A549 (cell line): ENCODE data around the gene APCDD1L.

Experiments
- EP300 ChIP-seq, 2 experiments: fragments of >200 bp; sonication (Bioruptor Twin); formaldehyde crosslinking; IDR thresholded peaks; 2 replicates in 1 of 2; 3 replicates in 1 of 2; pipeline ENCODE4 v1.6.1; 2016 to 2017
- USF2 ChIP-seq: fragments of 450-650 bp; IDR thresholded peaks from 2 replicates; pipeline ENCODE4 v1.6.1; 2014; ENCODE audit warnings: antibody characterized with exemption
- TF ChIP-seq, protein P1 (sequence below): fragments of >200 bp; sonication (Bioruptor Twin); formaldehyde crosslinking; IDR thresholded peaks from 3 replicates; pipeline ENCODE4 v1.5.1; 2016

GRCh38 chr20:58446264-58446959 lies 68.8 kb downstream of the APCDD1L start:
- TF ChIP-seq EP300 (IDR thresholded peaks at IDR 0.05) (no peak), USF2 (no peak)
- TF ChIP-seq, protein P1, sequence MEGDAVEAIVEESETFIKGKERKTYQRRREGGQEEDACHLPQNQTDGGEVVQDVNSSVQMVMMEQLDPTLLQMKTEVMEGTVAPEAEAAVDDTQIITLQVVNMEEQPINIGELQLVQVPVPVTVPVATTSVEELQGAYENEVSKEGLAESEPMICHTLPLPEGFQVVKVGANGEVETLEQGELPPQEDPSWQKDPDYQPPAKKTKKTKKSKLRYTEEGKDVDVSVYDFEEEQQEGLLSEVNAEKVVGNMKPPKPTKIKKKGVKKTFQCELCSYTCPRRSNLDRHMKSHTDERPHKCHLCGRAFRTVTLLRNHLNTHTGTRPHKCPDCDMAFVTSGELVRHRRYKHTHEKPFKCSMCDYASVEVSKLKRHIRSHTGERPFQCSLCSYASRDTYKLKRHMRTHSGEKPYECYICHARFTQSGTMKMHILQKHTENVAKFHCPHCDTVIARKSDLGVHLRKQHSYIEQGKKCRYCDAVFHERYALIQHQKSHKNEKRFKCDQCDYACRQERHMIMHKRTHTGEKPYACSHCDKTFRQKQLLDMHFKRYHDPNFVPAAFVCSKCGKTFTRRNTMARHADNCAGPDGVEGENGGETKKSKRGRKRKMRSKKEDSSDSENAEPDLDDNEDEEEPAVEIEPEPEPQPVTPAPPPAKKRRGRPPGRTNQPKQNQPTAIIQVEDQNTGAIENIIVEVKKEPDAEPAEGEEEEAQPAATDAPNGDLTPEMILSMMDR, result no peak
